NOMO-1 treated with DMSO at 0.1 percent for 48 hours (cell line): ENCODE data around the gene CRYBG1.
"Not testable (repeated sequence)": the region's sequence is repeated elsewhere in the genome, so short reads cannot be mapped to it uniquely, and the experiment has no call there.

ENCODE experiments used
- DNase-seq: peaks from one replicate; lab custom pipeline; 2025; ENCODE audit not compliant: unreplicated experiment; lab: John Stamatoyannopoulos, UW

Gene CRYBG1

GRCh38 chr6:106372838-106373501 lies 12.5 kb downstream of the CRYBG1 start:
- no peak for DNase-seq

- DNase-seq, result no peak
Measured at GRCh38 chr6:106373502-106374239, 13.2 kb downstream of the CRYBG1 start.

- DNase-seq, result peak; percentile 44
Measured at GRCh38 chr6:106377061-106377540, 16.6 kb downstream of the CRYBG1 start.

- no peak for DNase-seq
Measured at GRCh38 chr6:106379951-106380350, 19.4 kb downstream of the CRYBG1 start.

GRCh38 chr6:106380407-106380806 lies 19.9 kb downstream of the CRYBG1 start:
- DNase-seq, result no peak

GRCh38 chr6:106381223-106381622 lies 20.7 kb downstream of the CRYBG1 start:
- no peak for DNase-seq

- DNase-seq, result no peak
Measured at GRCh38 chr6:106381881-106382280, 21.4 kb downstream of the CRYBG1 start.

- peak; percentile 52 for DNase-seq
Measured at GRCh38 chr6:106383573-106383972, 23.1 kb downstream of the CRYBG1 start.

GRCh38 chr6:106385530-106385929 lies 25.0 kb downstream of the CRYBG1 start:
- no peak for DNase-seq

- DNase-seq, result no peak
Measured at GRCh38 chr6:106387875-106388274, 27.4 kb downstream of the CRYBG1 start.

GRCh38 chr6:106390088-106390487 lies 29.6 kb downstream of the CRYBG1 start:
- DNase-seq, result no peak

GRCh38 chr6:106396426-106397220 lies 36.1 kb downstream of the CRYBG1 start:
- DNase-seq, result no peak

- no peak for DNase-seq
Measured at GRCh38 chr6:106397431-106397830, 36.9 kb downstream of the CRYBG1 start.

GRCh38 chr6:106398621-106399020 lies 38.1 kb downstream of the CRYBG1 start:
- no peak for DNase-seq

- not testable (repeated sequence) for DNase-seq
Measured at GRCh38 chr6:106405044-106405443, 44.5 kb downstream of the CRYBG1 start.

GRCh38 chr6:106411056-106411455 lies 50.5 kb downstream of the CRYBG1 start:
- no peak for DNase-seq

GRCh38 chr6:106411643-106412200 lies 51.2 kb downstream of the CRYBG1 start:
- DNase-seq, result no peak

GRCh38 chr6:106413016-106413415 lies 52.5 kb downstream of the CRYBG1 start:
- DNase-seq, result no peak

- no peak for DNase-seq
Measured at GRCh38 chr6:106413722-106414121, 53.2 kb downstream of the CRYBG1 start.

GRCh38 chr6:106415921-106416320 lies 55.4 kb downstream of the CRYBG1 start:
- DNase-seq, result no peak

- no peak for DNase-seq
Measured at GRCh38 chr6:106417572-106418147, 57.1 kb downstream of the CRYBG1 start.
